H9 (cell line): ENCODE measurements around the gene POLN. TPM values are rescaled to one million over a fixed set of nuclear protein-coding genes. Genes with fewer than 3 reads are reported as not detected.

Experiments used
- DNase-seq: peaks from one replicate; pipeline ENCODE4 v3.0.0-alpha.2; 2017
- H2AFZ ChIP-seq: one replicate; pipeline ENCODE4 v1.6.1; 2013; ENCODE audit warnings: mild to moderate bottlenecking, low read length, control low read depth, moderate library complexity
- H2AK5ac ChIP-seq: 2 replicates; pipeline ENCODE4 v1.6.1; 2013; ENCODE audit warnings: low read length, control low read depth, mixed read lengths; ENCODE audit not compliant: insufficient read length
- H2BK120ac ChIP-seq: one replicate; pipeline ENCODE4 v1.6.1; 2013; ENCODE audit warnings: low read depth, mild to moderate bottlenecking, low read length, control low read depth, inconsistent platforms; ENCODE audit not compliant: poor library complexity, severe bottlenecking
- H2BK12ac ChIP-seq: 2 replicates; pipeline ENCODE4 v1.6.1; 2013; ENCODE audit warnings: low read length, control low read depth, mixed read lengths, low read depth; ENCODE audit not compliant: insufficient read length
- H2BK15ac ChIP-seq: 2 replicates; pipeline ENCODE4 v1.6.1; 2013; ENCODE audit warnings: low read depth, low read length, control low read depth
- H2BK20ac ChIP-seq: one replicate; pipeline ENCODE4 v1.6.1; 2013; ENCODE audit warnings: low read depth, mild to moderate bottlenecking, low read length, control low read depth, inconsistent platforms; ENCODE audit not compliant: poor library complexity, severe bottlenecking
- H2BK5ac ChIP-seq: 2 replicates; pipeline ENCODE4 v1.6.1; 2013; ENCODE audit warnings: low read length, control low read depth, mixed read lengths; ENCODE audit not compliant: insufficient read length
- H3K14ac ChIP-seq: 2 replicates; pipeline ENCODE4 v1.6.1; 2013; ENCODE audit warnings: low read length, control low read depth; ENCODE audit not compliant: insufficient read depth
- H3K18ac ChIP-seq: 2 replicates; pipeline ENCODE4 v1.6.1; 2013; ENCODE audit warnings: low read depth, mild to moderate bottlenecking, mixed read lengths, low read length, control low read depth; ENCODE audit not compliant: insufficient read length
- H3K23ac ChIP-seq: 2 replicates; pipeline ENCODE4 v1.6.1; 2013; ENCODE audit warnings: low read length, control low read depth, mixed read lengths, low read depth; ENCODE audit not compliant: insufficient read length
- H3K23me2 ChIP-seq: 2 replicates; pipeline ENCODE4 v1.6.1; 2013; ENCODE audit warnings: low read depth, mild to moderate bottlenecking, mixed read lengths, low read length, control low read depth; ENCODE audit not compliant: insufficient read length, poor library complexity, severe bottlenecking
- H3K27ac ChIP-seq: 2 replicates; pipeline ENCODE4 v1.5.1; 2013; ENCODE audit warnings: low read length, control low read depth, mixed read lengths, low read depth; ENCODE audit not compliant: insufficient read length
- H3K27me3 ChIP-seq: 2 replicates; pipeline ENCODE4 v1.6.1; 2013; ENCODE audit warnings: low read length, control low read depth, inconsistent platforms; ENCODE audit not compliant: insufficient read depth
- H3K4ac ChIP-seq: 2 replicates; pipeline ENCODE4 v1.6.1; 2013; ENCODE audit warnings: low read depth, mild to moderate bottlenecking, control low read depth, inconsistent platforms, low read length, moderate library complexity
- H3K4me1 ChIP-seq: 2 replicates; pipeline ENCODE4 v1.6.1; 2013; ENCODE audit warnings: low read length, control low read depth, inconsistent platforms; ENCODE audit not compliant: insufficient read depth
- H3K4me2 ChIP-seq: 2 replicates; pipeline ENCODE4 v1.6.1; 2013; ENCODE audit warnings: low read length, control low read depth, mixed read lengths; ENCODE audit not compliant: insufficient read length, insufficient read depth
- H3K56ac ChIP-seq: 2 replicates; pipeline ENCODE4 v1.6.1; 2013; ENCODE audit warnings: low read depth, mild to moderate bottlenecking, mixed read lengths, low read length, control low read depth; ENCODE audit not compliant: insufficient read length
- H3K79me1 ChIP-seq: 2 replicates; pipeline ENCODE4 v1.6.1; 2013; ENCODE audit warnings: low read depth, mild to moderate bottlenecking, moderate library complexity, low read length, control low read depth, inconsistent platforms; ENCODE audit not compliant: insufficient read depth, poor library complexity, severe bottlenecking
- H3K79me2 ChIP-seq: 2 replicates; pipeline ENCODE4 v1.6.1; 2013; ENCODE audit warnings: low read length, control low read depth, inconsistent platforms; ENCODE audit not compliant: insufficient read depth
- H3K9ac ChIP-seq: 2 replicates; pipeline ENCODE4 v1.6.1; 2013; ENCODE audit warnings: low read length, control low read depth, mixed read lengths; ENCODE audit not compliant: insufficient read length; ENCODE audit errors: extremely low read depth
- H3K9me3 ChIP-seq: one replicate; pipeline ENCODE4 v1.6.1; 2013; ENCODE audit warnings: low read depth, low read length, inconsistent platforms; ENCODE audit not compliant: control insufficient read depth
- H3T11ph ChIP-seq: one replicate; pipeline ENCODE4 v1.6.1; 2013; ENCODE audit warnings: mild to moderate bottlenecking, low read length, control low read depth, inconsistent platforms
- H4K20me1 ChIP-seq: one replicate; pipeline ENCODE4 v1.6.1; 2013; ENCODE audit not compliant: control insufficient read depth, insufficient read length, insufficient read depth
- H4K5ac ChIP-seq: 2 replicates; pipeline ENCODE4 v1.6.1; 2013; ENCODE audit warnings: low read depth, mild to moderate bottlenecking, mixed read lengths, low read length, control low read depth; ENCODE audit not compliant: insufficient read length
- H4K8ac ChIP-seq: replicated peaks from 2 replicates; pipeline ENCODE4 v1.6.1; 2013; ENCODE audit warnings: low read length, control low read depth, mixed read lengths, low read depth; ENCODE audit not compliant: insufficient read length
- H4K91ac ChIP-seq: 2 replicates; pipeline ENCODE4 v1.6.1; 2013; ENCODE audit warnings: low read depth, mild to moderate bottlenecking, moderate library complexity, mixed read lengths, low read length, control low read depth; ENCODE audit not compliant: insufficient read length
- H3K27ac Mint-ChIP-seq, 3 experiments: 2 replicates in 2 of 3; 3 replicates in 1 of 3; pipeline ENCODE4 v1.8.0; 2020 to 2021; ENCODE audit warnings: mixed read lengths in 3 of 3, mild to moderate bottlenecking in 1 of 3, moderate library complexity in 1 of 3
- H3K27me3 Mint-ChIP-seq: 2 replicates; pipeline ENCODE4 v1.8.0; 2021; ENCODE audit warnings: low read depth, mild to moderate bottlenecking, moderate library complexity, mixed read lengths
- H3K36me3 Mint-ChIP-seq, 3 experiments: 2 replicates in 2 of 3; 3 replicates in 1 of 3; pipeline ENCODE4 v1.8.0; 2020 to 2021; ENCODE audit warnings: low read depth in 3 of 3, mixed read lengths in 3 of 3; ENCODE audit not compliant: insufficient read depth in 1 of 3
- H3K4me1 Mint-ChIP-seq, 2 experiments: 2 replicates each; pipeline ENCODE4 v1.8.0; 2020; ENCODE audit warnings: mixed read lengths in 2 of 2
- H3K4me3 Mint-ChIP-seq, 2 experiments: 2 replicates in 1 of 2; 3 replicates in 1 of 2; pipeline ENCODE4 v1.8.0; 2020 to 2021; ENCODE audit warnings: mild to moderate bottlenecking in 2 of 2, mixed read lengths in 2 of 2, moderate library complexity in 1 of 2
- H3K9me3 Mint-ChIP-seq, 2 experiments: 2 replicates in 1 of 2; 3 replicates in 1 of 2; pipeline ENCODE4 v1.8.0; 2020; ENCODE audit warnings: mild to moderate bottlenecking in 2 of 2, mixed read lengths in 2 of 2, moderate library complexity in 1 of 2
- CTCF ChIP-seq: fragments of 200-600 bp; sonication (generic); conservative IDR thresholded peaks from 3 replicates; pipeline ENCODE4 v1.8.0; 2021; ENCODE audit warnings: antibody characterized with exemption, mild to moderate bottlenecking
- whole genome bisulfite sequencing: extraction: QIAGEN DNeasy Blood & Tissue Kit; methylation state at CpG from one replicate; pipeline ENCODE4 v1.1.7; 2013; ENCODE audit warnings: missing lambda C conversion rate, low lambda C conversion rate, mixed read lengths; ENCODE audit not compliant: insufficient read length; ENCODE audit errors: extremely low coverage; 5-methylcytosine and 5-hydroxymethylcytosine counted together
- total RNA-seq: library from RNA; stranded (reverse); gene quantifications from 2 replicates; pipeline ENCODE4 v1.2.1, GENCODE V29; 2021

Gene POLN
- total RNA-seq, 1 experiment from 2014 or later: 0.74 TPM

- Mint-ChIP-seq H3K27me3 (peaks cover 14% of the 10 kb centered on the region), H3K9me3 (peaks cover 11 to 12% of the 10 kb centered on the region in 2 experiments), H3K36me3 (peaks cover 2 to 4% (median 4%) of the 10 kb centered on the region in 3 experiments; a peak in 5 of 7 replicates), H3K4me3 (no peak overlapping the region), H3K4me1 (no peaks in the 10 kb centered on the region), H3K27ac (peak overlapping the region in 1 of 3 experiments; percentile 79; a peak in 1 of 7 replicates)
- no peak overlapping the region for H3T11ph ChIP-seq
- no peak overlapping the region for H2BK15ac ChIP-seq
- no peaks in the 10 kb centered on the region for H3K27me3 ChIP-seq
- H3K23ac ChIP-seq: no peak overlapping the region
- no peak overlapping the region for H3K14ac ChIP-seq
- H3K9me3 ChIP-seq: no peaks in the 10 kb centered on the region
- no peak overlapping the region for H2BK5ac ChIP-seq
- no peak overlapping the region for H2BK12ac ChIP-seq
- H3K56ac ChIP-seq: no peak overlapping the region
- no peak overlapping the region for H3K9ac ChIP-seq
- no peaks in the 10 kb centered on the region for H4K20me1 ChIP-seq
- WGBS: no CpG with 5 or more reads among the region's 7 CpGs
- H2AK5ac ChIP-seq: no peak overlapping the region
- no peak overlapping the region for H2BK20ac ChIP-seq
- H2BK120ac ChIP-seq: no peak overlapping the region
- no peaks in the 10 kb centered on the region for H3K79me1 ChIP-seq
- no peak overlapping the region for H3K4ac ChIP-seq
- no peak overlapping the region for H4K5ac ChIP-seq
- no peak overlapping the region for H3K27ac ChIP-seq
- H3K4me1 ChIP-seq: no peaks in the 10 kb centered on the region
- no peaks in the 10 kb centered on the region for H3K23me2 ChIP-seq
- no peak for DNase-seq
- no peak overlapping the region for H4K8ac ChIP-seq
- TF ChIP-seq CTCF: no peak
- H4K91ac ChIP-seq: no peak overlapping the region
- no peaks in the 10 kb centered on the region for H3K79me2 ChIP-seq
- H3K18ac ChIP-seq: no peak overlapping the region
- no peak overlapping the region for H2AFZ ChIP-seq
- H3K4me2 ChIP-seq: no peak overlapping the region
Measured at GRCh38 chr4:2096073-2096609, 145.8 kb downstream of the POLN start.
